Colon (tissue), 2 donors: Measurements from ENCODE around the gene PDE3B.

Source experiments
- FAIRE-seq: peaks from 2 replicates; lab custom pipeline; 2012; peaks lifted over from hg19 to GRCh38; lab: Jason Lieb, UNC
- donor health status: control.
- donor health status: control.

Gene PDE3B

GRCh38 chr11:14886513-14886912 lies 242.9 kb downstream of the PDE3B start:
- no peak for FAIRE-seq

- FAIRE-seq: no peak
These were observed 247.8 kb downstream of the PDE3B start for GRCh38 chr11:14891143-14892035.

- FAIRE-seq: peak; percentile 33
These were observed 248.5 kb downstream of the PDE3B start, which contains the start of gene CYP2R1 for GRCh38 chr11:14892036-14892556. Gene CYP2R1, minus strand, starts transcription at chr11:14892231. Its CDS starts 26 bp downstream, at chr11:14892205.

GRCh38 chr11:14892577-14892976 lies 249.0 kb downstream of the PDE3B start:
- no peak for FAIRE-seq

- no peak for FAIRE-seq
These were observed 251.3 kb downstream of the PDE3B start for GRCh38 chr11:14894657-14895598.

- no peak for FAIRE-seq
These were observed 254.8 kb downstream of the PDE3B start for GRCh38 chr11:14898355-14898754.

GRCh38 chr11:14898906-14899305 lies 255.3 kb downstream of the PDE3B start:
- no peak for FAIRE-seq

GRCh38 chr11:14902650-14903350 lies 259.2 kb downstream of the PDE3B start:
- no peak for FAIRE-seq

GRCh38 chr11:14904745-14905103 lies 261.1 kb downstream of the PDE3B start:
- no peak for FAIRE-seq

GRCh38 chr11:14905104-14906033 lies 261.8 kb downstream of the PDE3B start:
- no peak for FAIRE-seq

GRCh38 chr11:14906578-14906977 lies 263.0 kb downstream of the PDE3B start:
- FAIRE-seq: no peak

GRCh38 chr11:14906993-14907392 lies 263.4 kb downstream of the PDE3B start:
- FAIRE-seq: no peak

- FAIRE-seq: no peak
These were observed 264.0 kb downstream of the PDE3B start for GRCh38 chr11:14907411-14908213.

GRCh38 chr11:14908214-14908880 lies 264.7 kb downstream of the PDE3B start:
- no peak for FAIRE-seq

GRCh38 chr11:14914536-14914935 lies 270.9 kb downstream of the PDE3B start:
- FAIRE-seq: no peak

GRCh38 chr11:14916403-14916802 lies 272.8 kb downstream of the PDE3B start:
- FAIRE-seq: no peak
